Measurements from ENCODE around the gene TBC1D17.

Gene TBC1D17

GRCh38 chr19:49863254-49863934, 14.1 kb upstream of the TBC1D17 start:
- DNase-seq (ENCODE audit: low spot score), result no peak
- Histone ChIP-seq H3K9me3 (ENCODE audit: severe bottlenecking) (no peaks in the 10 kb centered on the region), H3K27me3 (ENCODE audit: insufficient read depth, poor library complexity, severe bottlenecking) (no peaks in the 10 kb centered on the region), H3K4me1 (ENCODE audit: insufficient read depth, poor library complexity, severe bottlenecking) (peaks cover 10% of the 10 kb centered on the region), H3K36me3 (ENCODE audit: low read depth) (peaks cover 64% of the 10 kb centered on the region), H3K27ac (ENCODE audit: poor library complexity, severe bottlenecking) (no peak overlapping the region), H3K4me3 (ENCODE audit: severe bottlenecking) (no peak overlapping the region)
- ATAC-seq (ENCODE audit: low read depth), result no peak
- TF ChIP-seq, protein P1, sequence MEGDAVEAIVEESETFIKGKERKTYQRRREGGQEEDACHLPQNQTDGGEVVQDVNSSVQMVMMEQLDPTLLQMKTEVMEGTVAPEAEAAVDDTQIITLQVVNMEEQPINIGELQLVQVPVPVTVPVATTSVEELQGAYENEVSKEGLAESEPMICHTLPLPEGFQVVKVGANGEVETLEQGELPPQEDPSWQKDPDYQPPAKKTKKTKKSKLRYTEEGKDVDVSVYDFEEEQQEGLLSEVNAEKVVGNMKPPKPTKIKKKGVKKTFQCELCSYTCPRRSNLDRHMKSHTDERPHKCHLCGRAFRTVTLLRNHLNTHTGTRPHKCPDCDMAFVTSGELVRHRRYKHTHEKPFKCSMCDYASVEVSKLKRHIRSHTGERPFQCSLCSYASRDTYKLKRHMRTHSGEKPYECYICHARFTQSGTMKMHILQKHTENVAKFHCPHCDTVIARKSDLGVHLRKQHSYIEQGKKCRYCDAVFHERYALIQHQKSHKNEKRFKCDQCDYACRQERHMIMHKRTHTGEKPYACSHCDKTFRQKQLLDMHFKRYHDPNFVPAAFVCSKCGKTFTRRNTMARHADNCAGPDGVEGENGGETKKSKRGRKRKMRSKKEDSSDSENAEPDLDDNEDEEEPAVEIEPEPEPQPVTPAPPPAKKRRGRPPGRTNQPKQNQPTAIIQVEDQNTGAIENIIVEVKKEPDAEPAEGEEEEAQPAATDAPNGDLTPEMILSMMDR (IDR thresholded peaks at IDR 0.05; ENCODE audit: poor library complexity, severe bottlenecking), result no peak

DNA sequence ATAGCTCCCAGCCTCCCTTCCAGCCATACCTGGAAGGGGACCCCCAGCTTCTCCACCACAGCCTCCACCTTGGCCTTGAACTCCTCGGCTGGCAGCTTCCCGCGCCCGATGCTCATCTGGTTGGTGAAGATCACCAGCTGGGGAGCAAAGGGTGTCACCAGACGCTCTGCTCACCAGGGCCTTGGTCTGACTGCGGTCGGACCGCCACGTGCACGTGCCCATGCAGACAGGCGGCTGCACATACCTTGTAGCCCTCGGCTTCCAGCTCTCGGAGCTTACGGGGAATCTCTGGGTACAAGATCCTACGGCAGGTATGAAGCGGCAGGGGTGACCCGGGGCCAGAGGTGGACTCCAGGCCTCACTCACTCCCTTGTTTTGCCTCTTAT, 13.6 kb upstream of the TBC1D17 start:
- H3K27me3 ChIP-seq (ENCODE audit: insufficient read depth, poor library complexity, severe bottlenecking), result no peaks in the 10 kb centered on the region
- no peak overlapping the region for H3K27ac ChIP-seq (ENCODE audit: poor library complexity, severe bottlenecking)
- TF ChIP-seq, protein P1 (IDR thresholded peaks at IDR 0.05; ENCODE audit: poor library complexity, severe bottlenecking), result no peak
- no peak for ATAC-seq (ENCODE audit: low read depth)
- peaks cover 59% of the 10 kb centered on the region for H3K36me3 ChIP-seq (ENCODE audit: low read depth)
- no peak overlapping the region for H3K4me3 ChIP-seq (ENCODE audit: severe bottlenecking)
- H3K4me1 ChIP-seq (ENCODE audit: insufficient read depth, poor library complexity, severe bottlenecking), result peaks cover 15% of the 10 kb centered on the region
- no peaks in the 10 kb centered on the region for H3K9me3 ChIP-seq (ENCODE audit: severe bottlenecking)
- no peak for DNase-seq (ENCODE audit: low spot score)

DNA sequence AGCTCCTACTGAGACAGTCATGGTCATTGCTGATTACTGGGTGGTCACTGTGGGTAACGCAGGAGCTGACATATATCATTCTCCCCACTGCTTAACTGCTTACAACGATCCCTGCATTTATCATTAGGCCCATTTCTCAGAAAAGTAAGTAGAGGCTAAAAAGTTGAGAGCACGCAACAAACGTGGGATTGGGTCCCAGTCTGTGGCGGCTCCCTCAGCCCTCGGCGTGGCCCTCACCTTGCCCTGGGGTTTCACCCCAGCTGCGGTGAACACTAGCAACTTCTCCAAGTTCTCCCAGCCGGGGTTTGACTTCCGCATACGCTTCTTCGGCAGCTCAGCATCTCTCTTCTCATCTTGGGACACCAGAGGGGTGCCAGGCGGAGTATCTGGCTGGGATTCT, 12.6 kb upstream of the TBC1D17 start:
- TF ChIP-seq, protein P1 (IDR thresholded peaks at IDR 0.05; ENCODE audit: poor library complexity, severe bottlenecking), result no peak
- peaks cover 50% of the 10 kb centered on the region for H3K36me3 ChIP-seq (ENCODE audit: low read depth)
- no peak overlapping the region for H3K4me3 ChIP-seq (ENCODE audit: severe bottlenecking)
- no peaks in the 10 kb centered on the region for H3K9me3 ChIP-seq (ENCODE audit: severe bottlenecking)
- no peak overlapping the region for H3K27ac ChIP-seq (ENCODE audit: poor library complexity, severe bottlenecking)
- DNase-seq (ENCODE audit: low spot score) (no peak), ATAC-seq (ENCODE audit: low read depth) (no peak)
- peaks cover 15% of the 10 kb centered on the region for H3K4me1 ChIP-seq (ENCODE audit: insufficient read depth, poor library complexity, severe bottlenecking)
- H3K27me3 ChIP-seq (ENCODE audit: insufficient read depth, poor library complexity, severe bottlenecking), result no peaks in the 10 kb centered on the region

DNA sequence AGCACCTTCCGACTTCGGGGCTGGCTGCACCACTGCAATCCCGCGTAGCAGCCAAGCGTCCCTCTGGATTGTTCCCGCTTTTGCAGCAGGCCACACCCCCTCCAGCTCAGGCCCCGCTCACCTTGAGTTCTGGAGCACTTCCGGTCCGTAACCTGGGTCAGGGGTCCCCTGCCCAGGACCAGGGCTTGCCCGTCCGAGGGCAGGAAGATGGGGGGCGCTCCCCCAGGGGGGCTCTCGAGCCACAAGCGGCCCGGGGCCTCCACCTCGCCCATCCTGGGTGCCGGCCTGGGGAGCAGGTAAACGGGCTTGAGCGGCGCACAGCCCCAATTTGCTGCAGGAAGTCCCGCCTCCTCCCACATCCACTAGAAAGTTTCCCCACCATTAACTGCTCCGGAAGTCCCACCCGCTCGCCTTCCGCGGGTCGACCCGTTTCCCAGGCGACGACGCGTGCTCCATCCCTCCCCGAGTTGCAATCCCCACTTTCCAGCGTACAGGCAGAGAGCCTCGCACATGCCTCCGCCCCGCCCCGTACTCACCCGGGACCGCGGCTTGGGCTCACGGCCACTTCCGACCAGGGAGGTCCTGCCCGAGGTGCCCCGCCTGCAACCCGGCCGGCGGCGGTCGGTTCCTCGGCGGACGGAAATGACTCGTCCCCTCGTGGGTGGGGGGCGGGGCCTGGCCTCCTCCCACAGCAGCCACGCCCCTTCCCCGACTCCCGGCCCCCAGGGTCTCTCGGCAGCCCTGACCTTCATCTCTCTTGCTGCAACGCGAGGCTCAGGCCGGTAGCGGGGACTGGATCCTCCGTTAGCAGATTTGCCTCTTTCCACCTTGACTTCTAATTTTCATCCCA, 10.3 kb upstream of the TBC1D17 start, which contains the start of gene PNKP:
PNKP (minus strand) TSS at position 644 of the 850 bp plus-strand sequence; CDS start at position 272, 372 bp downstream.
- TF ChIP-seq, protein P1 (IDR thresholded peaks at IDR 0.05; ENCODE audit: poor library complexity, severe bottlenecking), result no peak
- ATAC-seq (ENCODE audit: low read depth), result peak; percentile 53
- Histone ChIP-seq H3K27me3 (ENCODE audit: insufficient read depth, poor library complexity, severe bottlenecking) (no peaks in the 10 kb centered on the region), H3K9me3 (ENCODE audit: severe bottlenecking) (no peaks in the 10 kb centered on the region), H3K36me3 (ENCODE audit: low read depth) (peaks cover 37% of the 10 kb centered on the region), H3K27ac (ENCODE audit: poor library complexity, severe bottlenecking) (peak within 1 kb of the TSS; percentile 83), H3K4me1 (ENCODE audit: insufficient read depth, poor library complexity, severe bottlenecking) (peaks cover 15% of the 10 kb centered on the region), H3K4me3 (ENCODE audit: severe bottlenecking) (peak within 1 kb of the TSS; percentile 91)
- DNase-seq (ENCODE audit: low spot score), result peak; percentile 93
